Small intestine (tissue), 7 donors: ENCODE data around the gene SIGLEC7. TPM values are rescaled to one million over a fixed set of nuclear protein-coding genes. Genes with fewer than 3 reads are reported as not detected.

Source experiments
- DNase-seq, 2 donors: peaks; one replicate each; pipeline versions ENCODE4 v3.0.0 to v3.0.0-alpha.2; 2013
- FAIRE-seq: peaks from 2 replicates; lab custom pipeline; 2012; peaks lifted over from hg19 to GRCh38; lab: Jason Lieb, UNC
- H3K27ac ChIP-seq, 3 donors: one replicate each; pipeline ENCODE4 v1.5.1; 2013; ENCODE audit warnings: low read length in 2 of 3, mild to moderate bottlenecking in 2 of 3, control low read depth in 1 of 3, inconsistent platforms in 1 of 3, low read depth in 1 of 3, moderate library complexity in 1 of 3
- H3K27me3 ChIP-seq, 3 donors: one replicate each; pipeline ENCODE4 v1.6.1; 2013; ENCODE audit warnings: low read length in 3 of 3, inconsistent platforms in 1 of 3; ENCODE audit not compliant: control insufficient read depth in 3 of 3, insufficient read depth in 3 of 3
- H3K36me3 ChIP-seq, 3 donors: one replicate each; pipeline ENCODE4 v1.6.1; 2013; ENCODE audit warnings: low read length in 3 of 3, inconsistent platforms in 1 of 3, low read depth in 1 of 3, mild to moderate bottlenecking in 1 of 3, moderate library complexity in 1 of 3; ENCODE audit not compliant: control insufficient read depth in 3 of 3, insufficient read depth in 2 of 3
- H3K4me1 ChIP-seq, 3 donors: one replicate each; pipeline ENCODE4 v1.6.1; 2013; ENCODE audit warnings: low read length in 2 of 3, inconsistent platforms in 1 of 3, low read depth in 1 of 3, mild to moderate bottlenecking in 1 of 3, moderate library complexity in 1 of 3; ENCODE audit not compliant: control insufficient read depth in 3 of 3, insufficient read depth in 2 of 3
- H3K4me3 ChIP-seq, 3 donors: one replicate each; pipeline ENCODE4 v1.5.1; 2013; ENCODE audit warnings: low read length in 3 of 3, control low read depth in 1 of 3, inconsistent platforms in 1 of 3, low read depth in 1 of 3, mild to moderate bottlenecking in 1 of 3, moderate library complexity in 1 of 3
- H3K9me3 ChIP-seq, 2 donors: one replicate each; pipeline ENCODE4 v1.6.1; 2013; ENCODE audit warnings: low read depth in 1 of 2, low read length in 1 of 2; ENCODE audit not compliant: control insufficient read depth in 2 of 2, insufficient read depth in 1 of 2
- WGBS, 3 donors: extraction: QIAGEN DNeasy Blood & Tissue Kit; methylation state at CpG; one replicate each; pipeline ENCODE4 v1.1.7; 2013; 5-methylcytosine and 5-hydroxymethylcytosine counted together
- polyA plus RNA-seq, 4 donors: library from polyadenylated mRNA; stranded (reverse) in 3 of 4; unstranded in 1 of 4; fragments of 200-250 nt in 3 of 4; fragments of 120-200 nt in 1 of 4; gene quantifications; one replicate each; pipeline versions ENCODE4 v1.2.1 to v1.2.3, GENCODE V29; 2013
- donor health status: healthy with polysubstance abuse.
- donor health status: control.
- donor health status: control.
- donor health status: Bipolar disorder and iron deficiency.
- donor health status: healthy.

SIGLEC7 gene
- polyA plus RNA-seq, 4 donors, result 0.45 to 1.9 (median 1.3) TPM

DNA sequence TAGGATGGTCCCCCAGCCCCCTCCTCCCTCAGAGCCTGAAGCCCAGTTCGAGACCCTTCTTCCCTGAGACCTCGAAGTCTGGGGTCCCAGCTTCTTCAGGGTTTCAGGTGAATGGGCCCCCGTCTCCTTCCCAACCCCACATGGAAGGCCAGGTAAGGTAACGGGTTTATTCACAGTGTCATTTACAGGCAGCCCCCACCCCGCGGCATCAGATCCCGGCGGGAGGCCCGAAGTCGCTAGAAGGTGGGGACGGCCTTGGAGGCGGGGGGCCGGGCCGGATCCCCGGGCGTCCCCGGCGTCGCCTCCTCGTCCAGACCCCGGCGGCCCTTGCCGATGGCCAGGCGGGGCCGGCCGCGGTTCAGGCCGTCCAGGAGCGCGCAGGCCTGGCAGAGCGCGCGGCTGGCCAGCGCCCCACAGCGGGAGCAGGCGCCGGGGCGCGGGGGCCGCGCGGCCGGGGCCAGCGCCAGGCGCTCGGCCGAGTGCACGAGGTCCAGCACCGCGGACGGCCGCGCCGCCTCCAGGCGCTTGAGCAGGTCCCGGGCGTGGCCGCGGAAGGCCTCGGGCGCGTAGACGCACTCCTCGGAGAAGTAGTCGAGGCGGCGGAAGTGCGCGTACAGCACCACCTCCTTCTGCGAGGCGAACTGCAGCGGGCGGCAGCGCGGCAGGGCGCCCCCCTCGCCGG is 43.6 kb upstream of the SIGLEC7 start:
- H3K27me3 ChIP-seq, result no peaks in the 10 kb centered on the region
- WGBS, 3 donors, result 69 to 95% (median 93%) methylated on average over 62 to 78 of the region's 78 CpGs
- H3K36me3 ChIP-seq, result peaks cover 0 to 24% (median 8%) of the 10 kb centered on the region in 3 donors
- H3K9me3 ChIP-seq, result no peaks in the 10 kb centered on the region
- DNase-seq, result peak in 1 of 2 donors; percentile 17
- H3K27ac ChIP-seq, result no peak overlapping the region
- H3K4me3 ChIP-seq, result no peak overlapping the region
- H3K4me1 ChIP-seq, result no peaks in the 10 kb centered on the region
- no peak for FAIRE-seq

DNA sequence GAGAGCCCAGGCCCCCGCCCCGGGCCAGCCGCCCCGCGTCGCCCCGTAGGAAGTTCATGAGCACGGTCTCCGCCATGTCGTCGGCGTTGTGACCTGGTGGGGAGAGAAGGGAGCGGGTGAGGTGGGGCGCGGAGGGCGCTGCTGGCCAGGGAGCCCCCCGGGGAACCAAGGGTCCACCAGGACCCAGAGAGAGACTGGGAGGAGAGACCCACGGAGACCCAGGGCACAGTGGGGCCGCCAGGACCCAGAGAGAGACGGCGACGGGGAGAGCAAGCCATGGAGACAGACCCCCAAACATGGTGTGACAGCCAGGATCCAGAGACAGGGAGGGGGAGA is 43.1 kb upstream of the SIGLEC7 start:
- no peak overlapping the region for H3K27ac ChIP-seq

DNA sequence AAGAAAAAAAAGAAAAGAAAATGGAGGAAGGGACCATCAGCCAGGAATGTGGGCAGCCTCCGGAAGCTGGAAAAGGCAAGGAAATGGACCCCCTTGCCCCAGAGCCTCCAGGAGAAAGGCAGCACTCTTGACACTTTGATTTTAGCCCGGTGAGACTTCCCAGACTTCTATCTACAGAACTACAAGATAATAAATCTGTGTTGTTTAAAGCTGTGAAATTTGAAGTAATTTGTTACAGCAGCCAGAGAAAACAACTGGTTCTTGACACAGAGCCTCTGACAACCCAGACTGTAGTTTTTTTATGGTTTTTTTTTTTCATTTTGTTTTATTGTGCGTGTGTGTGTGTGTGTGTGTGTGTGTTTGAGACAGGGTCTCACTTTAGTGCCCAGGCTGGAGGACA is 41.5 kb upstream of the SIGLEC7 start:
- no peak for FAIRE-seq
- no peak overlapping the region for H3K4me3 ChIP-seq
- no peaks in the 10 kb centered on the region for H3K4me1 ChIP-seq
- H3K9me3 ChIP-seq, result no peaks in the 10 kb centered on the region
- no peaks in the 10 kb centered on the region for H3K27me3 ChIP-seq
- H3K27ac ChIP-seq, result no peak overlapping the region
- 59 to 75% (median 63%) methylated on average over 3 of the region's 3 CpGs for WGBS, 3 donors
- peaks cover 0 to 38% (median 8%) of the 10 kb centered on the region in 3 donors for H3K36me3 ChIP-seq
- no peak for DNase-seq

More for the DNA sequence above, 43.1 kb upstream of the SIGLEC7 start:
- Histone ChIP-seq H3K9me3 (no peaks in the 10 kb centered on the region), H3K27me3 (no peaks in the 10 kb centered on the region), H3K4me1 (no peaks in the 10 kb centered on the region), H3K4me3 (no peak overlapping the region), H3K36me3 (peaks cover 0 to 28% (median 8%) of the 10 kb centered on the region in 3 donors)
- WGBS, 3 donors, result 70 to 97% (median 96%) methylated on average over 18 to 22 of the region's 22 CpGs
- DNase-seq (no peak), FAIRE-seq (no peak)

DNA sequence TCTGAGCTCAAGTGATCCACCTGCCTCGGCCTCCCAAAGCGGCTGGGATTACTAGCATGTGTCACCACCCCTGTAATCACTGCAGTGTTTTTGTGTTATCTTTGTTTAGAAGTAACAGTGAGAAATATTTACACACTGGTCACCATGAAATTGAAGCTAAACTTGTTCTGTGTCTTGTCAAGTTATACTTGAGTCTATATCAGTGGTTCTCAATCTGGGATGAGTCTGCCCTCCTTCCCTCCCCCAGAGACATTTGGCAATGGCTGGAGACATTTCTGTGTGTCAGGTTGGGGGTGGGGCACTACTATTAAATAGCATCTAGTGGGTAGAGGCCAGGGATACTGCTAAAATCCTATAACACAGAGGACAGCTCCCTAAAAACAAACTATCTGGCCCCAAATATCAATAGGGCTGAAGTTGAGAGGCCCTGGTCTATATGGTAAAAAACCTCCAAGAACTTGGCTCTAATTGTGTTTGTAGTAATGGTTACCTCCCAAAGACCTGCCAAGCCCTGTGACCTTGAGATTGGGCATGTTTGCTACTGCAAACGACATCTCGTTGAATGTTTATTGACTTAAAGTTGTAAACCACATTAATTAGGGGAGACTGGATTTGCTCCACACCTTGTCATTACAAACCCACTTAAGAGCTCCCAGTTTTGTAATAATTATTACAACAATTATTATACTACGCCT is 40.8 kb upstream of the SIGLEC7 start:
- H3K27me3 ChIP-seq, result no peaks in the 10 kb centered on the region
- no peak overlapping the region for H3K27ac ChIP-seq
- DNase-seq (no peak), FAIRE-seq (no peak)
- H3K4me1 ChIP-seq, result no peaks in the 10 kb centered on the region
- H3K36me3 ChIP-seq, result peaks cover 0 to 44% (median 8%) of the 10 kb centered on the region in 3 donors
- WGBS, 3 donors, result 48 to 70% (median 62%) methylated on average over 5 of the region's 5 CpGs
- H3K9me3 ChIP-seq, result no peaks in the 10 kb centered on the region
- no peak overlapping the region for H3K4me3 ChIP-seq

DNA sequence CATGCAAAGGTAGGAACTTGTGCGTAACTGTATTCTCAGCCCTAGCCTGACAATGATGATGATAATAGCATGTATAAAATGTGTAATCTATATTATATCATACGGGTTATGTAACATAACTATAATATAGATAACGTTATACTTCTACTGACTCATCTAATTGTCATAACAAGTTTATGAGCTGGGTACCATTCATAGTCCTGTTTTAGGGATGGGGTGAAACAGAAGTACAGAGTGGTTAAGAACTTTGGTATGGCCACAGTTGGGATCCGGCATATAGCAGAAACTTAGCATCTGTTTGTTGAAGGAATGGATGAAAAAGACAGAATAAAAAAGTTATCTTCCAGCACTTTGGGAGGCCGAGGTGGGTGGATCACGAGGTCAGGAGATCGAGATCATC is 39.1 kb upstream of the SIGLEC7 start:
- peaks cover 0 to 37% (median 8%) of the 10 kb centered on the region in 3 donors for H3K36me3 ChIP-seq
- FAIRE-seq, result no peak
- no peak overlapping the region for H3K27ac ChIP-seq
- H3K4me3 ChIP-seq, result no peak overlapping the region
- 86 to 95% (median 89%) methylated on average over 7 of the region's 7 CpGs for WGBS, 3 donors
- H3K27me3 ChIP-seq, result no peaks in the 10 kb centered on the region
- DNase-seq, result no peak
- no peaks in the 10 kb centered on the region for H3K9me3 ChIP-seq
- H3K4me1 ChIP-seq, result peaks cover 0 to 5% (median 0%) of the 10 kb centered on the region in 3 donors

DNA sequence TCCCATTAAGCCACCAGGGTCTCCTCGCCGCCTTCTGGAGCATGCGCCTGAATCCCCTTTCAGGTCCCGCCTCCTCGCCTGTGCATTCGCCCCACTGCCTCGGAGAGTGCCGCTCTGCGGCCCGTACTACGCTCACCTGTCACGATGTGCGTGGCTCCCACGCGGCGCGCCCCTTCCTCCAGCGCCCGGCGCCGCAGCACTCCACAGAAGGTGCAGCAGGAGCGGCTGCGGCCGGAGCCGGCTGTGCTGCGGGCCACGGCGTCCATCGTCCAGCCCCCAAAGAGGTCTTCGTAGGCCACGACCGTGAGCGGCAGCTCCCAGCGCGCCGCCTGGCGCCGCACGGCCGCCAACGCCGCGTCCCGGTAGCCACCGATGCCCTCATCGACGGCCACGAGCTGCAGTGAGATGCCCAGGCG is 38.2 kb upstream of the SIGLEC7 start:
- Histone ChIP-seq H3K36me3 (peaks cover 0 to 36% (median 8%) of the 10 kb centered on the region in 3 donors), H3K27me3 (no peaks in the 10 kb centered on the region), H3K4me3 (no peak overlapping the region), H3K9me3 (no peaks in the 10 kb centered on the region), H3K27ac (no peak overlapping the region), H3K4me1 (peaks cover 0 to 8% (median 2%) of the 10 kb centered on the region in 3 donors)
- DNase-seq (no peak), FAIRE-seq (no peak)
- 91 to 96% (median 92%) methylated on average over 37 to 49 of the region's 49 CpGs for WGBS, 3 donors

DNA sequence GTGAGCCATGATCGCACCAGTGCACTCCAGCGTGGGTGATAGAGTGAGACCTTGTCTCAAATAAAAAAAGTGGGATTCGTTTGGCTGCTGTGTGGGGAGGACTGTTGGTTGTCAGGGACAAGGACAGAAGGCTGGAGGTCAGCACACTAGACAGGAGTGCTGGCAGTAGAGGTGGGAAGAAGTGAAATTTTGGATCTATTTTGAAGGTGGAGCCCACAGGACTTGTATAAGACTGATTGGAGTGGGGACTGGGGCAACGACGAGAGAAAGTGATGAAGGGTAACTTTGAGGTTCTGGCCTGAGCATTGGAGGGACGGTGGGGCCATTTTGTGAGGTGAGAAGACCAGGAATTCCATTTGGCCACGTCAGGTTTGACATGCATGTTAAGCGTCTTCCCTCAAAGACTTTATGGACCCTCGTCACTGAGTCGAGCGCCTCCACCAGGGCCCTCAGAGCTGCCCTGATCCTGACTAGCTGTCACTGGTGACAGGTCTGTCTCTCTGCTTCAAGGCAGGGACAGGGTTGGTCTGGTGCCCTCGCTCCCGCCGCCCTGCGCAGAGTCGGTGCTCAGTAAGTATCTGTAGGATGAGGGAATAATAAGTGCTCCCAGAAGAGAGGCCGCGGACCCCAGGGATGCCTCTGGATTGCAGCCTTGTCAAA is 34.6 kb upstream of the SIGLEC7 start:
- no peak for DNase-seq
- Histone ChIP-seq H3K4me1 (peaks cover 0 to 9% (median 2%) of the 10 kb centered on the region in 3 donors), H3K27ac (peak overlapping the region in 2 of 3 donors; percentile 3 to 50), H3K36me3 (peaks cover 0 to 24% (median 3%) of the 10 kb centered on the region in 3 donors), H3K9me3 (no peaks in the 10 kb centered on the region), H3K27me3 (no peaks in the 10 kb centered on the region), H3K4me3 (peak overlapping the region; percentile 45 to 77 (median 55))
- 9 to 17% (median 15%) methylated on average over 18 of the region's 18 CpGs for WGBS, 3 donors
- no peak for FAIRE-seq

DNA sequence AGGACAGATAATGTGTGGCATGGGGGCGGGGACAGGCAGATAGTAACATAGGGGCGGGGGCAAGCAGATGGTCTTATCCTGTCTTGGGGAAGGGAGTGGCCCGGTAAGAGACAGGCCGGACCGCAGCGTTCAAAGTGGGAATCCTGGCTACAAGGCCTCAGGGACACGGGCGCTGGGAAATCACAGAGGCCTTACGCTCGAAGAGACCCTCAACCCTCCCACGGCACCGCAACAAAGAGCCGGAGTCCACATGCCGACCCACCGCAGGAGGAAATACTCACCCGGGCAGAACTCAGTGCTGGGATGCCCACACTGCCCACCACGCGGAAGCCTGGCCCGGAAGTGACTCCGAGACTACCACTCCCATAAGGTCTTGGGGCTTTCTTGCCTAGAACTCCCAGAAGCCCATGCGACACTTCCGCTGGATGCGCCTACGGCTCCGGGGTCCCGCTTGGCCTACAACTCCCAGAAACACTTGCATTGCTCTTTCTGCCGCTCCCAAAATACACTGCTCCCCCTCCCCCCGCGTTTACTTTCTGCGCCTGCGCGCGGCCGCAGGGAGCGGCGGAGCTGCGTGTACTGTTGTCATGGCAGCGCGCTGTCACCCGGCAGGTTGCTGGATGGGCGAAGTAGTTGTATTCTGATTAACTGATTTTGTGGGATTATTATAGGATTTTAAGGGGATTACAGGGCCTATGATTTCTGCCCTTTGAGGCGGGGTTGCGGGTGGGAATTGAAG is 33.9 kb upstream of the SIGLEC7 start, which contains the start of gene CTU1:
Gene CTU1, minus strand, starts transcription at position 344 of the 739 bp plus-strand sequence. CDS start 3,840 bp downstream, outside the sequence.
- no peaks in the 10 kb centered on the region for H3K9me3 ChIP-seq
- H3K4me3 ChIP-seq, result peak within 1 kb of the TSS; percentile 54 to 77 (median 55)
- H3K4me1 ChIP-seq, result peaks cover 0 to 9% (median 2%) of the 10 kb centered on the region in 3 donors
- no peaks in the 10 kb centered on the region for H3K27me3 ChIP-seq
- DNase-seq (peak; percentile 99), FAIRE-seq (no peak)
- peaks cover 0 to 21% (median 0%) of the 10 kb centered on the region in 3 donors for H3K36me3 ChIP-seq
- 0 to 1% (median 0%) methylated on average over 42 to 43 of the region's 43 CpGs for WGBS, 3 donors
- H3K27ac ChIP-seq, result peak within 1 kb of the TSS in 2 of 3 donors; percentile 3 to 70
